Liver (tissue), 2 donors: ENCODE measurements around the gene MED15.

Experiments used
- CTCF ChIP-seq: fragments of 150-350 bp; IDR thresholded peaks from 2 replicates; pipeline ENCODE4 v1.5.1; 2017; ENCODE audit warnings: improper control_type of control experiment, low read depth, low read length; ENCODE audit not compliant: missing input control
- YY1 ChIP-seq: IDR thresholded peaks from 2 replicates; pipeline ENCODE4 v1.6.1; 2016; ENCODE audit warnings: antibody characterized with exemption, mild to moderate bottlenecking
- donor health status: healthy.

- TF ChIP-seq CTCF (no peak), YY1 (no peak)
Observed at GRCh38 chr22:20516399-20516798, 9.0 kb downstream of the MED15 start.
